Gastroesophageal sphincter (tissue), 4 donors: ENCODE results near the gene RIMS3. TPM values are rescaled to one million over a fixed set of nuclear protein-coding genes. Genes with fewer than 3 reads are reported as not detected.

Experiments
- ATAC-seq: fragments of 150-250 bp; one replicate; pipeline ENCODE4 v1.9.1; 2016; ENCODE audit warnings: mild to moderate bottlenecking, moderate library complexity
- H3K27ac ChIP-seq, 4 donors: fragments of 200-600 bp; sonication (generic) in 3 of 4; 1 replicate in 3 of 4; 2 replicates in 1 of 4; pipeline ENCODE4 v1.5.1; 2016 to 2019
- H3K27me3 ChIP-seq: fragments of 200-600 bp; sonication (generic); one replicate; pipeline ENCODE4 v1.5.1; 2019
- H3K36me3 ChIP-seq, 2 donors: fragments of 200-600 bp; sonication (generic); one replicate each; pipeline ENCODE4 v1.5.1; 2019; ENCODE audit warnings: control low read depth in 1 of 2
- H3K4me1 ChIP-seq, 3 donors: fragments of 200-600 bp; sonication (generic); 1 replicate in 2 of 3; 2 replicates in 1 of 3; pipeline ENCODE4 v1.5.1; 2016 to 2019; ENCODE audit warnings: control low read depth in 2 of 3
- H3K4me3 ChIP-seq, 2 donors: fragments of 200-600 bp; sonication (generic); one replicate each; pipeline ENCODE4 v1.5.1; 2019; ENCODE audit warnings: mild to moderate bottlenecking in 1 of 2, moderate library complexity in 1 of 2
- H3K9me3 ChIP-seq, 3 donors: fragments of 200-600 bp; sonication (generic); one replicate each; pipeline ENCODE4 v1.5.1; 2017 to 2019; ENCODE audit warnings: control low read depth in 2 of 3
- CTCF ChIP-seq, 4 experiments: fragments of 200-600 bp in 2 of 4; fragments of 450-650 bp in 2 of 4; sonication (generic) in 1 of 4; IDR thresholded peaks; one replicate each; pipeline ENCODE4 v1.5.1; 2017 to 2019; ENCODE audit warnings: antibody characterized with exemption in 4 of 4, mild to moderate bottlenecking in 2 of 4, moderate library complexity in 2 of 4
- EP300 ChIP-seq: sonication (generic); formaldehyde crosslinking; IDR thresholded peaks from one replicate; pipeline ENCODE4 v1.6.1; 2017; ENCODE audit warnings: antibody characterized with exemption, mild to moderate bottlenecking
- POLR2A ChIP-seq, 2 donors: fragments of 450-650 bp; IDR thresholded peaks; one replicate each; pipeline ENCODE4 v1.6.1; 2017; ENCODE audit warnings: antibody characterized with exemption in 2 of 2, mild to moderate bottlenecking in 2 of 2, moderate library complexity in 1 of 2
- POLR2AphosphoS5 ChIP-seq: sonication (generic); formaldehyde crosslinking; IDR thresholded peaks from one replicate; pipeline ENCODE4 v1.6.1; 2017; ENCODE audit warnings: antibody characterized with exemption
- WGBS, 2 donors: methylation state at CpG; one replicate each; pipeline ENCODE4 v1.1.5; 2018; ENCODE audit warnings: low coverage in 1 of 2; 5-methylcytosine and 5-hydroxymethylcytosine counted together
- total RNA-seq, 4 donors: library from RNA; depleted of rRNA; stranded (reverse); fragments of >200 nt; gene quantifications; one replicate each; pipeline ENCODE4 v1.1.0, GENCODE V29; 2016

Gene RIMS3
- total RNA-seq, 4 donors from 2014 or later: 4.4 to 23.6 (median 10.0) TPM

GRCh38 chr1:40620586-40621210, 44.8 kb downstream of the RIMS3 start:
- ATAC-seq: no peak
- WGBS, 2 donors: 59% methylated on average over 3 of the region's 3 CpGs; no CpG with 5 or more reads in 1 of the 2 donors
- no peak overlapping the region for H3K27ac ChIP-seq
- no peak overlapping the region for H3K4me3 ChIP-seq
- H3K36me3 ChIP-seq: no peaks in the 10 kb centered on the region
- no peaks in the 10 kb centered on the region for H3K4me1 ChIP-seq
- H3K27me3 ChIP-seq: no peaks in the 10 kb centered on the region
- TF ChIP-seq EP300 (no peak), POLR2AphosphoS5 (no peak), CTCF (IDR thresholded peaks at IDR 0.05) (no peak), POLR2A (IDR thresholded peaks at IDR 0.05) (no peak)
- no peaks in the 10 kb centered on the region for H3K9me3 ChIP-seq

- H3K4me3 ChIP-seq: no peak overlapping the region
- H3K27ac ChIP-seq: no peak overlapping the region
- WGBS, 2 donors: 82% methylated on average over 5 of the region's 5 CpGs; no CpG with 5 or more reads in 1 of the 2 donors
- H3K36me3 ChIP-seq: no peaks in the 10 kb centered on the region
- no peaks in the 10 kb centered on the region for H3K9me3 ChIP-seq
- no peaks in the 10 kb centered on the region for H3K27me3 ChIP-seq
- TF ChIP-seq EP300 (no peak), CTCF (IDR thresholded peaks at IDR 0.05) (no peak), POLR2AphosphoS5 (no peak), POLR2A (IDR thresholded peaks at IDR 0.05) (no peak)
- no peaks in the 10 kb centered on the region for H3K4me1 ChIP-seq
- ATAC-seq: no peak
These were observed 45.3 kb downstream of the RIMS3 start for GRCh38 chr1:40620150-40620549.

- H3K27me3 ChIP-seq: no peaks in the 10 kb centered on the region
- 60 to 85% methylated on average over 1 of the region's 1 CpG for WGBS, 2 donors
- TF ChIP-seq POLR2A (IDR thresholded peaks at IDR 0.05): no peak
- no peak for TF ChIP-seq POLR2AphosphoS5
- no peak for TF ChIP-seq EP300
- TF ChIP-seq CTCF (IDR thresholded peaks at IDR 0.05): no peak
- no peak overlapping the region for H3K4me3 ChIP-seq
- H3K9me3 ChIP-seq: no peaks in the 10 kb centered on the region
- H3K27ac ChIP-seq: no peak overlapping the region
- no peak for ATAC-seq
- no peaks in the 10 kb centered on the region for H3K36me3 ChIP-seq
- H3K4me1 ChIP-seq: no peaks in the 10 kb centered on the region
These were observed 47.4 kb downstream of the RIMS3 start for GRCh38 chr1:40618108-40618507.

GRCh38 chr1:40612345-40612831, 53.1 kb downstream of the RIMS3 start:
- H3K9me3 ChIP-seq: no peaks in the 10 kb centered on the region
- ATAC-seq: peak; percentile 78
- no peak overlapping the region for H3K27ac ChIP-seq
- no peaks in the 10 kb centered on the region for H3K27me3 ChIP-seq
- no peaks in the 10 kb centered on the region for H3K36me3 ChIP-seq
- no peak for TF ChIP-seq POLR2AphosphoS5
- TF ChIP-seq CTCF (IDR thresholded peaks at IDR 0.05): peak; percentile 57 to 89 (median 71)
- WGBS, 2 donors: 0 to 25% methylated on average over 1 to 4 of the region's 11 CpGs
- no peak overlapping the region for H3K4me3 ChIP-seq
- H3K4me1 ChIP-seq: peaks cover 0 to 6% (median 0%) of the 10 kb centered on the region in 3 donors

GRCh38 chr1:40610156-40610555, 55.3 kb downstream of the RIMS3 start:
- no peaks in the 10 kb centered on the region for H3K27me3 ChIP-seq
- no peak overlapping the region for H3K27ac ChIP-seq
- WGBS, 2 donors: 79 to 90% methylated on average over 2 to 3 of the region's 7 CpGs
- H3K9me3 ChIP-seq: no peaks in the 10 kb centered on the region
- no peak for TF ChIP-seq POLR2A (IDR thresholded peaks at IDR 0.05)
- TF ChIP-seq EP300: no peak
- TF ChIP-seq CTCF (IDR thresholded peaks at IDR 0.05): no peak
- no peak for TF ChIP-seq POLR2AphosphoS5
- no peak overlapping the region for H3K4me3 ChIP-seq
- peaks cover 0 to 6% (median 0%) of the 10 kb centered on the region in 3 donors for H3K4me1 ChIP-seq
- H3K36me3 ChIP-seq: no peaks in the 10 kb centered on the region
- ATAC-seq: no peak
